ENCODE data around the gene IGHMBP2.

DNA sequence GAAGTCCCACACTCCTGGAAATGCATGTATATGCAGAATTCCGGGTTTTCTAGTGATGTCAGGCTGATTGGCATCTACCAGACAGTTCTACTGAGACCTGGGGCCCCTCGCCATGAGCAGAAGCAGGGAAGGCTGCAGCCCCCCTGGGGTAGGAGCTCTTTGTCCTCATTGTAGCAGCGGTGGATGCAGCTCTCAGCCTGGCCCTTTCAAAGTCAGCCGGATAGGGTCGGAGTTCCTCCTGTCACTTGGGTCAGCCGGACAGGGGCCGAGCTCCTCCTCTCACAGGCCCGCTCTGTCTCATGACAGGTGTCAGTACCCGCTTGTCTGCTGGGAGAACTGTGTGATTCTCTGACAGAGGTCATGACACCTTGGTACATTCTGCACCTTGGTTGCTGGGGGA, 47.1 kb downstream of the IGHMBP2 start:
- TF ChIP-seq EZH2 (IDR thresholded peaks at IDR 0.05; ENCODE audit: insufficient read depth, poor library complexity, severe bottlenecking) (no peak), EZH2phosphoT487 (IDR thresholded peaks at IDR 0.05; ENCODE audit: insufficient read depth, low read depth) (no peak)

All from GM23248 (cell line).